PC-9 (cell line): Measurements from ENCODE around the gene CYYR1. TPM values are rescaled to one million over a fixed set of nuclear protein-coding genes. Genes with fewer than 3 reads are reported as not detected.
"Not testable (repeated sequence)": the region's sequence is repeated elsewhere in the genome, so short reads cannot be mapped to it uniquely, and the experiment has no call there.

Experiments
- BruUV-seq: library from RNA; stranded (reverse); fragments of 400-500 nt; replicated peaks from 2 replicates; lab custom pipeline; 2021; lab: Mats Ljungman, UMichigan
- CTCF ChIA-PET: fragments of 300-600 bp; sonication (Branson Sonifier 250); formaldehyde crosslinking; loops from one replicate; lab custom pipeline; 2022; ENCODE audit warnings: antibody characterized with exemption; lab: Charles Lee
- POLR2A ChIA-PET: fragments of 300-600 bp; sonication (Branson Sonifier 250); formaldehyde crosslinking; loops from one replicate; lab custom pipeline; 2022; ENCODE audit warnings: antibody characterized with exemption; ENCODE audit not compliant: unreplicated experiment; lab: Charles Lee
- DNase-seq, 2 experiments: peaks; one replicate each; pipeline versions ENCODE4 v3.0.0 to v3.0.0-alpha.2; 2015 to 2022; ENCODE audit warnings: mixed read lengths in 1 of 2
- H2AFZ ChIP-seq: fragments of 200-600 bp; sonication (generic); 2 replicates; pipeline ENCODE4 v1.8.1; 2017; ENCODE audit warnings: antibody characterized with exemption
- H3F3A ChIP-seq: fragments of 200-600 bp; sonication (generic); 2 replicates; pipeline ENCODE4 v1.8.1; 2017; ENCODE audit warnings: antibody characterized with exemption, mild to moderate bottlenecking, low read depth; ENCODE audit not compliant: insufficient read depth
- H3K27ac ChIP-seq: fragments of 200-600 bp; sonication (generic); 2 replicates; pipeline ENCODE4 v1.6.1; 2016; ENCODE audit warnings: mixed run types
- H3K27me3 ChIP-seq: fragments of 200-600 bp; sonication (generic); 2 replicates; pipeline ENCODE4 v1.6.1; 2016; ENCODE audit warnings: low read depth, mixed run types; ENCODE audit not compliant: insufficient read depth
- H3K36me3 ChIP-seq: fragments of 200-600 bp; sonication (generic); 2 replicates; pipeline ENCODE4 v1.6.1; 2016; ENCODE audit warnings: low read depth, mixed run types
- H3K4me1 ChIP-seq: fragments of 200-600 bp; sonication (generic); replicated peaks from 2 replicates; pipeline ENCODE4 v1.6.1; 2016; ENCODE audit warnings: mixed run types; ENCODE audit not compliant: insufficient read depth
- H3K4me2 ChIP-seq: fragments of 200-600 bp; sonication (generic); 2 replicates; pipeline ENCODE4 v1.6.1; 2017; ENCODE audit warnings: mixed run types
- H3K4me3 ChIP-seq: fragments of 200-600 bp; sonication (generic); 2 replicates; pipeline ENCODE4 v1.6.1; 2016; ENCODE audit warnings: mixed run types
- H3K79me2 ChIP-seq: fragments of 200-600 bp; sonication (generic); 2 replicates; pipeline ENCODE4 v1.6.1; 2017; ENCODE audit warnings: low read depth, mixed run types
- H3K9me2 ChIP-seq: fragments of 200-600 bp; sonication (generic); 2 replicates; pipeline ENCODE4 v1.8.1; 2017; ENCODE audit warnings: mild to moderate bottlenecking; ENCODE audit not compliant: insufficient read depth
- H3K9me3 ChIP-seq: fragments of 200-600 bp; sonication (generic); 2 replicates; pipeline ENCODE4 v1.8.1; 2016; ENCODE audit warnings: low read depth; ENCODE audit not compliant: insufficient read depth
- H4K20me1 ChIP-seq: fragments of 200-600 bp; sonication (generic); 2 replicates; pipeline ENCODE4 v1.8.1; 2017; ENCODE audit not compliant: insufficient read depth
- CTCF ChIP-seq: fragments of 200-600 bp; sonication (generic); conservative IDR thresholded peaks from 2 replicates; pipeline ENCODE4 v1.6.1; 2017; ENCODE audit warnings: mixed run types, antibody characterized with exemption, mild to moderate bottlenecking, moderate library complexity
- EZH2 ChIP-seq: fragments of 200-600 bp; sonication (generic); IDR thresholded peaks from 2 replicates; pipeline ENCODE4 v1.8.0; 2017; ENCODE audit warnings: antibody characterized with exemption, low read depth
- intact Hi-C: fragments of 100-400 bp; cut with micrococcal nuclease; formaldehyde crosslinking; loops from one replicate; pipeline ENCODE4 v1.10.0; 2022; ENCODE audit not compliant: unreplicated experiment
- total RNA-seq: library from RNA; stranded (reverse); gene quantifications from 2 replicates; pipeline ENCODE4 v1.2.3, GENCODE V29; 2021

Gene CYYR1
- total RNA-seq, 1 experiment from 2014 or later = not detected

GRCh38 chr21:26461500-26461899, 111.6 kb downstream of the CYYR1 start:
- Histone ChIP-seq H3K27me3 (no peaks in the 10 kb centered on the region), H4K20me1 (no peaks in the 10 kb centered on the region), H3K4me2 (no peak overlapping the region), H3K9me3 (no peaks in the 10 kb centered on the region), H3F3A (no peaks in the 10 kb centered on the region), H3K9me2 (no peaks in the 10 kb centered on the region), H3K4me1 (no peaks in the 10 kb centered on the region), H3K79me2 (no peaks in the 10 kb centered on the region), H2AFZ (no peak overlapping the region), H3K4me3 (no peak overlapping the region), H3K27ac (no peak overlapping the region), H3K36me3 (no peaks in the 10 kb centered on the region)
- BruUV-seq = no TSS peak
- ChIA-PET CTCF (no interaction called here), POLR2A (no interaction called here)
- intact Hi-C loops = no loop called here
- DNase-seq = no peak
- TF ChIP-seq CTCF (no peak), EZH2 (no peak)

GRCh38 chr21:26460621-26461020, 112.5 kb downstream of the CYYR1 start:
- H3K9me2 ChIP-seq = no peaks in the 10 kb centered on the region
- no peak for TF ChIP-seq EZH2
- no peak for TF ChIP-seq CTCF
- no peak overlapping the region for H3K4me3 ChIP-seq
- H2AFZ ChIP-seq = no peak overlapping the region
- CTCF ChIA-PET = no interaction called here
- no peaks in the 10 kb centered on the region for H3K36me3 ChIP-seq
- H3K4me2 ChIP-seq = no peak overlapping the region
- H3K27ac ChIP-seq = no peak overlapping the region
- no peaks in the 10 kb centered on the region for H4K20me1 ChIP-seq
- no peaks in the 10 kb centered on the region for H3F3A ChIP-seq
- POLR2A ChIA-PET = no interaction called here
- no TSS peak for BruUV-seq
- no peaks in the 10 kb centered on the region for H3K4me1 ChIP-seq
- H3K9me3 ChIP-seq = no peaks in the 10 kb centered on the region
- no peaks in the 10 kb centered on the region for H3K79me2 ChIP-seq
- no peak for DNase-seq
- H3K27me3 ChIP-seq = no peaks in the 10 kb centered on the region
- intact Hi-C loops = no loop called here

- POLR2A ChIA-PET, H3K9me3 ChIP-seq, H3K36me3 ChIP-seq, H3K4me2 ChIP-seq, H4K20me1 ChIP-seq, CTCF ChIA-PET, H3K9me2 ChIP-seq, H3K4me1 ChIP-seq, H3K79me2 ChIP-seq, H2AFZ ChIP-seq, BruUV-seq, H3K27ac ChIP-seq, intact Hi-C loops, H3K4me3 ChIP-seq, DNase-seq, H3K27me3 ChIP-seq, H3F3A ChIP-seq: not testable (repeated sequence)
Measured at GRCh38 chr21:26458854-26459253, 114.2 kb downstream of the CYYR1 start.

GRCh38 chr21:26457817-26458216, 115.3 kb downstream of the CYYR1 start:
- H4K20me1 ChIP-seq = no peaks in the 10 kb centered on the region
- H3K9me3 ChIP-seq = no peaks in the 10 kb centered on the region
- intact Hi-C loops = no loop called here
- TF ChIP-seq CTCF = no peak
- TF ChIP-seq EZH2 = no peak
- no peaks in the 10 kb centered on the region for H3K4me1 ChIP-seq
- CTCF ChIA-PET = no interaction called here
- POLR2A ChIA-PET = no interaction called here
- H3K9me2 ChIP-seq = no peaks in the 10 kb centered on the region
- no peaks in the 10 kb centered on the region for H3K27me3 ChIP-seq
- no TSS peak for BruUV-seq
- H3K36me3 ChIP-seq = no peaks in the 10 kb centered on the region
- H3F3A ChIP-seq = no peaks in the 10 kb centered on the region
- DNase-seq = no peak
- no peak overlapping the region for H3K4me3 ChIP-seq
- H2AFZ ChIP-seq = no peak overlapping the region
- H3K27ac ChIP-seq = no peak overlapping the region
- H3K79me2 ChIP-seq = no peaks in the 10 kb centered on the region
- H3K4me2 ChIP-seq = no peak overlapping the region
